Fibroblast of pulmonary artery (primary cell): Measurements from ENCODE around the gene RFX7.
A peak's percentile ranks its signal among the peaks of the same experiment; 100 is the strongest.
"Not testable (repeated sequence)": the region's sequence is repeated elsewhere in the genome, so short reads cannot be mapped to it uniquely, and the experiment has no call there.

Experiments
- DNase-seq: peaks from one replicate; pipeline ENCODE4 v3.0.0-alpha.2; 2010; ENCODE audit warnings: low read depth
- H3K4me3 ChIP-seq: replicated peaks from 2 replicates; pipeline ENCODE4 v1.5.1; 2011; ENCODE audit warnings: low read depth, mild to moderate bottlenecking, control low read depth, low read length, moderate library complexity
- CTCF ChIP-seq: IDR thresholded peaks from 2 replicates; pipeline ENCODE4 v1.5.1; 2011; ENCODE audit warnings: mild to moderate bottlenecking, control low read depth, low read length, inconsistent platforms; ENCODE audit errors: missing control alignments

The RFX7 gene

DNA sequence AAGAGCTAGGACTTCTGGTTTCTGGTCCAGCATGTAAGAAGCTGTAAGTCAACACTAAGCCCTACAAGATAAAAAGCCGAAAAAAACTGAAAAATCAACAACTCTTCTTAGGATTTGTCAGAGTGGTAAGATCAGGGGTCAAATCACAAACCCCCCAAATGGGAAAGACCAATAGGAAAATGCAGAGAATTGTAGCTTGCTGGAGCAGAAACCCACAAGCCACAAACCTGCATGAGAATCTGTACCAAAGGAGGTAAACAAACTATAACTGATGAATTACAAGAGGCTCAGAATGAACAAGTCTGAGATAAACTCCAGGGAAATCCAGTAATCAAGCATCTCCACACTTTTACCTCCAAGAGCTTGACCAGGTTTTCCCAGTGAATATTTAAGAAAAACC, 36.0 kb downstream of the RFX7 start:
- DNase-seq = no peak
- no peak overlapping the region for H3K4me3 ChIP-seq
- no peak for TF ChIP-seq CTCF

DNA sequence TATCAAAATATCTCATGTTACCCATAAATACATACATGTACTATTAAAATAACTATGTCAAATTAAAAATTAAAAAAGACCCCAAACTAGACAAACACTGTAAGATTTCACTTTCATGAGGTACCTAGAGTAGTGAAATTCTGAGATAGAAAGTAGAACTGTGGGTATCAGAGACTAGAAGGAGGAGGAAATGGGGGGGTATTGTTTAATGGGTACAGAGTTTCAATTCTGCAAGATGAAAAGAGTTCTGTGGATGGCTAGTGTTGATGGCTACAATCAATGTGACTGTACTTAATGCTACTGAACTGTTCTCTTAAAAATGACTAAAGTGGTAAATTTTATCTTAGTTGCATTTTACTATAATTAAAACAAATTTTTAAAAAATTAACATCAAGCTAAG, 36.6 kb downstream of the RFX7 start:
- DNase-seq = no peak

DNA sequence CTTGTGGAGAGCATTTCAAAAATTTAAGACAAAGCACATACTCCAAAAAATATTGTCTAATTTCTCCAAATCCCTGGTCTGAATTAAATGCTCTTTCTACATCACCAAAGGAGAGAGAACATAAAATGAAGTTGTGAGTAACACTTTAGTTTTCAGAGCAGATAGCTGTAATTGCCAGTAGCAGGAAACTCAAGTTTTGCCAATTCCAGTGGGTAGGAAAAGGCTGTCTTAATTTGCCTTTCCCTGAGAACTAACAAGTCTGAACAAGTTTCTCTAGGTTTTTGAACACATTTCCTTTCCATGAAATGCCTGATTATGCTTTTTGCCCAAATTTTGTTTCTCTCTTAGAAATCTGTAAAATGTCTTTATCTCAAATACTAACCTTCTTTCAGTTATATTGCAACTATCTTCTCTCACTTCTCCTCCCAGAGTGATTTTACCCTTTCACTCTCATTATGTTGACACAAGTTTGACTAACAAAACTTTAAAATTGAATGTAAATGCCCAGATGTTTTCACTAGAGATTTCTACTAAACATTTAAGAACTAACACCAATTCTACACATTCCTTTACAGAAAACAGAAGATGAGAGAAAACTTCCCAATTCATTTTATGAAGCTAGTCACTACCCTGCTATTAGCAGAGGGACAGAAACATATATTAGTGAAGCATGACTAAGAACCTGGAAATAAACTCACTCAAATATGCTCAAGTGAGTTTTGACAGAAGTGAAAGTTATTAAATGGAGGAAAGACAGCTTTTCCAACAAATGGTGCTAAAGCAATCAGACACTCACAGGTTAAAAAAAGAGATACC, 38.4 kb downstream of the RFX7 start:
- no peak overlapping the region for H3K4me3 ChIP-seq
- peak; percentile 39 for DNase-seq
- TF ChIP-seq CTCF = no peak

More for the DNA sequence above, 36.6 kb downstream of the RFX7 start:
- no peak overlapping the region for H3K4me3 ChIP-seq
- TF ChIP-seq CTCF = no peak

DNA sequence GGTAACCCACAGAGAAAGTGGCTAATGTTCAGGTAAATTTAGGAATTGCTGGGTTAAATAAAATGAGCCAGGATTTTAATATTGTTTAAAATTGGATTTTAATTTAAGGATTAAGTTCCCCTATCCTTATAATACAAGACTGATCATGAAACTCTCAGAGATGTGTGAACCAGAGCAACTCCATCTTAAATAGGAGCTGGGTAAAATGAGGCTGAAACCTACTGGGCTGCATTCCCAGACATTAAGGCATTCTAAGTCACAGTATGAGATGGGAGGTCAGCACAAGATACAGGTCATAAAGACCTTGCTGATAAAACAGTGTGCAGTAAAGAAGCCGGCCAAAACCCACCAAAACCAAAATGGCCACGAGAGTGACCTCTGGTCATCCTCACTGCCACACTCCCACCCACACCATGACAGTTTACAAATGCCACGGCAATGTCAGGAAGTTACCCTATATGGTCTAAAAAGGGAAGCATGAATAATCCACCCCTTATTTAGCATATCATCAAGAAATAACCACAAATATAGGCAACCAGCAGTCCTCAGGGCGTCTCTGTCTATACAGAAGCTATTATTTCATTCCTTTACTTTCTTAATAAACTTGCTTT, 40.3 kb downstream of the RFX7 start:
- not testable (repeated sequence) for DNase-seq, H3K4me3 ChIP-seq

- DNase-seq = no peak
- no peak overlapping the region for H3K4me3 ChIP-seq
- TF ChIP-seq CTCF = no peak
Measured at GRCh38 chr15:56202701-56203100, 41.0 kb downstream of the RFX7 start.

DNA sequence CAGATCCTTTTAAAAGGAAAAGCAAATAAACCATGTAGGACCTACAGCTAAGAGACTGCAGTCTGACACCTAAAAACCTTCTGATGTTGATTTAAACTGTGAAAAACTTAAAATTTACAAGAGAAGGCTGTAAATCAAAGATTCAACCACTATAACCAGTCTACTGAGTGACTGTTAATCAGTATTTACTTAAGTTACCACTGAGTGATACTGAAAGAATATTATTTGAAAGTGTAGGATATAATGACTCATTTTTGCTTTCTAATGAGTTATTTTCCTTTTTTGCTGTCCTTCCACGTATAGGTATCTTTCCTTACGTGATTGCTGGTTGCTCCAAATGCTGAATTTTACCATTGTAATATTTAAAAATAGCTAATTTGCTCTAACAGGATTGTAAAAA, 44.6 kb downstream of the RFX7 start:
- TF ChIP-seq CTCF = no peak
- no peak for DNase-seq
- H3K4me3 ChIP-seq = no peak overlapping the region

- DNase-seq = no peak
- TF ChIP-seq CTCF = no peak
- no peak overlapping the region for H3K4me3 ChIP-seq
Measured at GRCh38 chr15:56194035-56194434, 49.6 kb downstream of the RFX7 start.
